IMR-90 (cell line): ENCODE data around the gene UST. TPM values are rescaled to one million over a fixed set of nuclear protein-coding genes. Genes with fewer than 3 reads are reported as not detected.

Experiments used
- ATAC-seq: fragments of 200-7000 bp; cut with Tn5 transposase; 2 replicates; pipeline ENCODE4 v1.9.1; 2020; ENCODE audit warnings: low read depth, mild to moderate bottlenecking, moderate library complexity
- BruUV-seq: library from RNA; stranded (reverse); fragments of 400-500 nt; replicated peaks from 2 replicates; lab custom pipeline; 2021; lab: Mats Ljungman, UMichigan
- CTCF ChIA-PET: fragments of 300-600 bp; formaldehyde crosslinking; extraction: SDS; loops from one replicate; lab custom pipeline; 2021; ENCODE audit warnings: antibody characterized with exemption; lab: Yijun Ruan, JAX
- POLR2A ChIA-PET: fragments of 300-600 bp; sonication (Branson Sonifier 250); formaldehyde crosslinking; loops from one replicate; lab custom pipeline; 2022; ENCODE audit warnings: antibody characterized with exemption; ENCODE audit not compliant: unreplicated experiment; lab: Charles Lee
- DNase-seq: peaks from one replicate; pipeline ENCODE4 v3.0.0; 2013
- H2AFZ ChIP-seq: replicated peaks from 2 replicates; pipeline ENCODE3; 2013; ENCODE audit warnings: low read length, mild to moderate bottlenecking; ENCODE audit not compliant: poor library complexity
- H2AK5ac ChIP-seq: 2 replicates; pipeline ENCODE4 v1.6.1; 2013; ENCODE audit warnings: low read depth, low read length, inconsistent platforms
- H2AK9ac ChIP-seq: replicated peaks from 2 replicates; pipeline ENCODE3; 2013; ENCODE audit warnings: mild to moderate bottlenecking, low read depth, low read length, moderate library complexity; ENCODE audit not compliant: poor library complexity
- H2BK120ac ChIP-seq: 2 replicates; pipeline ENCODE4 v1.6.1; 2013; ENCODE audit warnings: low read depth, low read length, inconsistent platforms
- H2BK15ac ChIP-seq: 3 replicates; pipeline ENCODE4 v1.6.1; 2013; ENCODE audit warnings: low read depth, low read length, inconsistent platforms
- H2BK20ac ChIP-seq: 2 replicates; pipeline ENCODE4 v1.6.1; 2013; ENCODE audit warnings: low read depth, mild to moderate bottlenecking, inconsistent platforms, low read length, moderate library complexity
- H2BK5ac ChIP-seq: 2 replicates; pipeline ENCODE4 v1.6.1; 2013; ENCODE audit warnings: mild to moderate bottlenecking, low read depth, low read length, inconsistent platforms; ENCODE audit not compliant: poor library complexity, severe bottlenecking
- H3K14ac ChIP-seq: replicated peaks from 2 replicates; pipeline ENCODE4 v1.6.1; 2013; ENCODE audit warnings: low read depth, low read length, inconsistent platforms
- H3K18ac ChIP-seq: 2 replicates; pipeline ENCODE4 v1.6.1; 2013; ENCODE audit warnings: low read depth, low read length, control low read depth
- H3K23ac ChIP-seq: 2 replicates; pipeline ENCODE4 v1.6.1; 2013; ENCODE audit warnings: low read depth, low read length, inconsistent platforms
- H3K27ac ChIP-seq: 2 replicates; pipeline ENCODE4 v1.5.1; 2013; ENCODE audit warnings: mild to moderate bottlenecking, control low read depth, low read length; ENCODE audit not compliant: insufficient read depth
- H3K27me3 ChIP-seq: 2 replicates; pipeline ENCODE4 v1.6.1; 2013; ENCODE audit warnings: low read length; ENCODE audit not compliant: control insufficient read depth, insufficient read depth
- H3K36me3 ChIP-seq: 2 replicates; pipeline ENCODE4 v1.6.1; 2013; ENCODE audit warnings: low read length, mixed read lengths; ENCODE audit not compliant: control insufficient read depth, insufficient read depth
- H3K4ac ChIP-seq: 2 replicates; pipeline ENCODE4 v1.6.1; 2013; ENCODE audit warnings: low read depth, low read length, inconsistent platforms
- H3K4me1 ChIP-seq: 2 replicates; pipeline ENCODE4 v1.6.1; 2013; ENCODE audit warnings: low read length, mixed read lengths; ENCODE audit not compliant: control insufficient read depth, insufficient read depth
- H3K4me2 ChIP-seq: 2 replicates; pipeline ENCODE4 v1.6.1; 2013; ENCODE audit warnings: low read depth, mild to moderate bottlenecking, control low read depth, low read length, moderate library complexity
- H3K4me3 ChIP-seq: 2 replicates; pipeline ENCODE4 v1.5.1; 2013; ENCODE audit warnings: low read depth, mild to moderate bottlenecking, control low read depth, low read length, moderate library complexity; ENCODE audit not compliant: insufficient read depth
- H3K56ac ChIP-seq: 2 replicates; pipeline ENCODE4 v1.6.1; 2013; ENCODE audit warnings: low read length, inconsistent platforms; ENCODE audit not compliant: insufficient read depth; ENCODE audit errors: extremely low read depth
- H3K79me1 ChIP-seq, 2 experiments: 2 replicates each; pipeline ENCODE4 v1.6.1; 2013; ENCODE audit warnings: low read length in 2 of 2, inconsistent platforms in 1 of 2, low read depth in 1 of 2
- H3K9ac ChIP-seq: 2 replicates; pipeline ENCODE4 v1.6.1; 2013; ENCODE audit warnings: low read depth, low read length, control low read depth
- H3K9me1 ChIP-seq: 2 replicates; pipeline ENCODE4 v1.6.1; 2013; ENCODE audit warnings: low read length, inconsistent platforms; ENCODE audit not compliant: insufficient read depth
- H3K9me3 ChIP-seq: 2 replicates; pipeline ENCODE4 v1.6.1; 2013; ENCODE audit warnings: low read length; ENCODE audit not compliant: control insufficient read depth, insufficient read depth
- H4K20me1 ChIP-seq: 2 replicates; pipeline ENCODE4 v1.6.1; 2013; ENCODE audit warnings: low read length, inconsistent platforms; ENCODE audit not compliant: insufficient read depth
- H4K5ac ChIP-seq: 2 replicates; pipeline ENCODE4 v1.6.1; 2013; ENCODE audit warnings: mild to moderate bottlenecking, low read depth, low read length, control low read depth
- H4K8ac ChIP-seq, 2 experiments: 2 replicates each; pipeline ENCODE4 v1.6.1; 2013; ENCODE audit warnings: low read depth in 2 of 2, low read length in 2 of 2, control low read depth in 1 of 2, inconsistent platforms in 1 of 2
- H4K91ac ChIP-seq: 2 replicates; pipeline ENCODE4 v1.6.1; 2013; ENCODE audit warnings: low read depth, low read length, inconsistent platforms; ENCODE audit not compliant: insufficient read depth
- BHLHE40 ChIP-seq: fragments of 150-350 bp; IDR thresholded peaks from 2 replicates; pipeline ENCODE4 v1.6.1; 2016; ENCODE audit warnings: mild to moderate bottlenecking, low read depth, low read length
- CEBPB ChIP-seq: IDR thresholded peaks from 2 replicates; pipeline ENCODE4 v1.6.1; 2012; ENCODE audit warnings: low read depth, low read length, improper control_type of control experiment
- CHD1 ChIP-seq: IDR thresholded peaks from 2 replicates; pipeline ENCODE4 v1.6.1; 2012; ENCODE audit warnings: low read depth, low read length, improper control_type of control experiment
- FOS ChIP-seq: fragments of 150-350 bp; IDR thresholded peaks from 2 replicates; pipeline ENCODE4 v1.6.1; 2016; ENCODE audit warnings: low read depth, low read length
- MXI1 ChIP-seq: IDR thresholded peaks from 2 replicates; pipeline ENCODE4 v1.6.1; 2012; ENCODE audit warnings: low read depth, mild to moderate bottlenecking, low read length, moderate library complexity, borderline replicate concordance
- RAD21 ChIP-seq: IDR thresholded peaks from 2 replicates; pipeline ENCODE4 v1.6.1; 2012; ENCODE audit warnings: low read length, improper control_type of control experiment
- RFX5 ChIP-seq: IDR thresholded peaks from 2 replicates; pipeline ENCODE4 v1.8.0; 2012; ENCODE audit warnings: low read depth, mild to moderate bottlenecking, low read length, moderate library complexity
- SMC3 ChIP-seq: fragments of 150-350 bp; IDR thresholded peaks from 2 replicates; pipeline ENCODE4 v1.6.1; 2016; ENCODE audit warnings: low read depth, mild to moderate bottlenecking, antibody characterized with exemption, low read length, moderate library complexity
- USF2 ChIP-seq: fragments of 150-350 bp; IDR thresholded peaks from 2 replicates; pipeline ENCODE4 v1.6.1; 2017; ENCODE audit warnings: mild to moderate bottlenecking, antibody characterized with exemption, low read length, low read depth
- WGBS, 2 experiments: methylation state at CpG; one replicate each; pipeline versions ENCODE4 v1.1.5 to v1.1.7; 2013; ENCODE audit warnings: missing lambda C conversion rate in 2 of 2; ENCODE audit not compliant: insufficient read length in 1 of 2; ENCODE audit errors: extremely low coverage in 2 of 2; 5-methylcytosine and 5-hydroxymethylcytosine counted together
- dilution Hi-C: fragments of 300-500 bp; cut with HindIII; formaldehyde crosslinking; loops from one replicate; pipeline ENCODE4 v1.14.3; 2018; ENCODE audit warnings: low sequenced_read_pairs; ENCODE audit not compliant: unreplicated experiment
- in situ Hi-C: fragments of 300-500 bp; cut with MboI; formaldehyde crosslinking; loops from 3 replicates; pipeline ENCODE4 v1.14.3; 2019; ENCODE audit warnings: low sequenced_read_pairs, inconsistent platforms, mixed read lengths
- intact Hi-C: fragments of 100-400 bp; cut with micrococcal nuclease; formaldehyde crosslinking; loops from 2 replicates; pipeline ENCODE4 v1.10.0; 2022
- polyA plus RNA-seq, 3 experiments: library from polyadenylated mRNA; depleted of rRNA; stranded (reverse); fragments of >200 nt; gene quantifications; 2 replicates each; pipeline ENCODE4 v1.2.3, GENCODE V29; 2012; ENCODE audit warnings: low replicate concordance in 1 of 3
- total RNA-seq: library from RNA; depleted of rRNA; stranded (reverse); fragments of >200 nt; gene quantifications from 2 replicates; pipeline ENCODE4 v1.2.3, GENCODE V29; 2012

The UST gene
- total and polyA plus RNA-seq, 2 of the 4 experiments (the other 2 are of a cell fraction): 7.7 to 13.8 TPM

DNA sequence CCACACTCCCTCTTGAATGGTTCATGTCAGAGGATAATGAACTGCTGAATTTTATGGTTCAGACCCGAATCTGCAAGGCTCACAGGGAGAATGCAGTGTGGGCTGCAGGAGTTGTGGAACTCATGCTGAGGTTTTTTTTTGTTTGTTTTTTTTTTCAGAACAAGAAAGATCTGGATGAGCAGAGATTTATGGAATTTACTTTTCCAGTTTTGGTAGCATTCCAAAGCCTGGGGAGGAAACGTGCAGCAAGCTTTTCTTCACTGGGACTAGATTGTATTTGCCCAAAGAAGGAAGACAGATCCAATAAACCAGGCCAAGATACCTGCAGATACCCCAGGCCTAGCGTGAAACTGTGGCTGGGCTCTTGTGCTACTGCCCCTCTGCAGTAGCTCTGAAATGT lies 346.8 kb downstream of the UST start:
- Histone ChIP-seq H3K23ac (no peak overlapping the region), H4K20me1 (peaks cover 8% of the 10 kb centered on the region; the same call in 1 of the 2 replicates), H3K4me3 (no peak overlapping the region), H3K79me1 (no peaks in the 10 kb centered on the region), H2AK9ac (no peak overlapping the region), H3K14ac (0 out of 2 replicates have a peak overlapping the region, but pooled peaks have one; percentile 29), H3K27ac (no peak overlapping the region), H3K4me1 (peaks cover 12% of the 10 kb centered on the region), H2BK20ac (peak overlapping the region; percentile 60), H3K56ac (no peak overlapping the region), H3K9ac (no peak overlapping the region), H3K18ac (no peak overlapping the region), H2BK5ac (no peak overlapping the region), H3K27me3 (peaks cover 14% of the 10 kb centered on the region), H3K4ac (peak overlapping the region; percentile 38), H4K8ac (no peak overlapping the region), H4K5ac (no peak overlapping the region), H2BK120ac (peak overlapping the region; percentile 22; the same call in 1 of the 2 replicates), H4K91ac (no peak overlapping the region), H2BK15ac (no peak overlapping the region), H3K9me3 (peaks cover 4% of the 10 kb centered on the region), H3K36me3 (no peaks in the 10 kb centered on the region), H3K9me1 (peaks cover 5% of the 10 kb centered on the region; the same call in 1 of the 2 replicates), H2AK5ac (no peak overlapping the region; the same call in 1 of the 2 replicates), H3K4me2 (peak overlapping the region; percentile 29), H2AFZ (no peak overlapping the region)
- dilution Hi-C loops (no loop called here), intact Hi-C loops (no loop called here), in situ Hi-C loops (no loop called here)
- TF ChIP-seq RFX5: no peak
- TF ChIP-seq RAD21: no peak
- no peak for TF ChIP-seq USF2
- TF ChIP-seq MXI1: no peak
- no peak for TF ChIP-seq SMC3
- no peak for TF ChIP-seq CHD1
- peak; percentile 70; the same call in 1 of the 2 replicates for TF ChIP-seq BHLHE40
- no peak for TF ChIP-seq CEBPB
- TF ChIP-seq FOS: no peak
- DNase-seq (peak; percentile 75), ATAC-seq (peak; percentile 75)
- no TSS peak for BruUV-seq
- CTCF ChIA-PET: interaction anchor here (1.2 kb wide), 1 partner anchor 339 kb away, joined by 3 read pairs; no protein-coding TSS in a partner anchor
- POLR2A ChIA-PET: no interaction called here
- WGBS, 2 experiments: 0% methylated on average over 1 of the region's 3 CpGs; no CpG with 5 or more reads in 1 of the 2 experiments
